NCI-H187 treated with DMSO at 0.1 percent for 48 hours (cell line): Measurements from ENCODE around the gene GNG7.
"Not testable (repeated sequence)": the region's sequence is repeated elsewhere in the genome, so short reads cannot be mapped to it uniquely, and the experiment has no call there.

Experiments used
- DNase-seq: peaks from one replicate; lab custom pipeline; 2025; lab: John Stamatoyannopoulos, UW

GNG7 gene

DNA sequence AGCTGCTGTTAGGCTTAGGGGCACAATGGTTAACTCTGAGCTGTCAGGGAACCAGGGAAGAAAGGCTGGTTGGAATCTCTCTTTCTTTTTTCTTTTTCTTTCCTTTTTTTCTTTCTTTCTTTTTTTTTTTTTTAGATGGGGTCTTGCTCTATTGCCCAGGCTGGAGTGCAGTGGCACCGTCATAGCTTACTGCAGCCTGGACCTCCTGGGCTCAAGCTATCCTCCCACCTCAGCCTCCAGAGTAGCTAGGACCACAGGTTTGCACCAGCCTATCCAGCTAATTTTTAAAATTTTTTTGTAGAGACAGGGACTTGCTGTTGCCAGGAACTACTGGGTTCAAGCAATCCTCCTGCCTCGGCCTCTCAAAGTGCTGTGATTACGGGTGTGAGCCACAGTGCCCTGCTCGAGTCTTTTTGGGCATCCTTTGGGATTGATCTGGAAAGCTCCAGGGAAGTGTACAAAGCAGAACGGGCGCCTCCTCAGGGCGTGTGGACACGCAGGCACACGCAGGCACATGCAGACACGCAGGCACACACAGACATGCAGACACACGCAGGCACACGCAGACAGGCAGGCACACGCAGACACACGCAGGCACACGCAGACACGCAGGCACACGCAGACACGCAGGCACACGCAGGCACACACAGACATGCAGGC, 127.4 kb downstream of the GNG7 start:
- no peak for DNase-seq

DNA sequence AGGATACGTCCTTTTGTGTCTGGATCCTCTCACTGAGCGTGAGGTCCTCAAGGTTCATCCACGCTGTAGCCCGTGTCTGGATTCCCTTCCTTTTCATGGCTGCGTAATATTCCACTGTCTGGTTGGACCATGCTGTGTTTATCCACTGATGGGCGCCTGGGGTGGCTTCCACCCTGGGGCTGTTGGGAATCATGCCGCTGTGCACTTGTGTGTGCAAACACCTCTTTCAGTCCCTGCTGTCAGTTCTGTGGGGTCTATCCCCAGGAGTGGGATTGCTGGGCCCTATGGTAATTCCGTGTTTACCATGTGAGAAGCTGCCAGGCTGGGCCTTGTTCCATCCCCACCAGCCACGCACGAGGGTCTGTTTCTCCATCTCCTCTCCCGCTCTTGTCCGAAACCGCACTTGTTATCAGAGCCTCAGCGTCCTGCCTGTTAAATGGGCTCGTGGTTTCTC, 128.0 kb downstream of the GNG7 start:
- no peak for DNase-seq

DNA sequence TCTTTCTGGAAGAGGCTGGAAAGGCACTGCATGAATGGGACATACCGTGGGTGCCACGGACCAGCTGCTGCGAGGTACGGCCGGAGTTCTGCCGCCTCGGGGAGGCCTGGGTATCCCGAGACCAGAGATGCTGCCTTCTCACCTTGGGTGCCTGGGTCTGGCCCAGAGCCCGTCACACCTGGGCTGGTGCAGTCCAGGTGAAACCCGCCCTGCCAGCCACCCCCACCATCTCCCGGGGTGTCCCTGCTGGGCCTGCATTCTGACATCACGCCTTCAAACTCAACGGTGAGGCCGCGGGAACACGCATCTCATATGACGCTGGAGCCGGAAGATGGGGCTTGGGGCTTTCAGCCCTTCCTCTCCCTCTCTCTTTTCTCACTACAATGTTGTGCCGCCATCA, 128.6 kb downstream of the GNG7 start:
- no peak for DNase-seq

DNA sequence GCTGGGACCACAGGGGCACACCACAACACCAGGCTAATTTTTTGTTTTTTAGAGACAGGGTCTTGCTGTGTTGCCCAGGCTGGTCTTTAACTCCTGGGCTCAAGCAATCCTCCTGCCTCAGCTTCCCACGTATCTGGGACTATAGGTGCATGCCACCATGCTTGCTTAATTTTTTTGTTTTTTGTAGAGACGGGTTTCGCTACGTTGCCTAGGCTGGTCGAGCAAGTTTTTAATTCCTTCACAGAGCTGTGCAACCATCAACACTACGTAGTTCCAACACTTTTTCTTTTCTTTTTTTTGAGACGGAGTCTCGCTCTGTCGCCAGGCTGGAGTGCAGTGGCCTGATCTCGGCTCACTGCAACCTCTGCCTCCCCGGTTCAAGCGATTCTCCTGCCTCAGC, 130.3 kb downstream of the GNG7 start:
- not testable (repeated sequence) for DNase-seq

DNA sequence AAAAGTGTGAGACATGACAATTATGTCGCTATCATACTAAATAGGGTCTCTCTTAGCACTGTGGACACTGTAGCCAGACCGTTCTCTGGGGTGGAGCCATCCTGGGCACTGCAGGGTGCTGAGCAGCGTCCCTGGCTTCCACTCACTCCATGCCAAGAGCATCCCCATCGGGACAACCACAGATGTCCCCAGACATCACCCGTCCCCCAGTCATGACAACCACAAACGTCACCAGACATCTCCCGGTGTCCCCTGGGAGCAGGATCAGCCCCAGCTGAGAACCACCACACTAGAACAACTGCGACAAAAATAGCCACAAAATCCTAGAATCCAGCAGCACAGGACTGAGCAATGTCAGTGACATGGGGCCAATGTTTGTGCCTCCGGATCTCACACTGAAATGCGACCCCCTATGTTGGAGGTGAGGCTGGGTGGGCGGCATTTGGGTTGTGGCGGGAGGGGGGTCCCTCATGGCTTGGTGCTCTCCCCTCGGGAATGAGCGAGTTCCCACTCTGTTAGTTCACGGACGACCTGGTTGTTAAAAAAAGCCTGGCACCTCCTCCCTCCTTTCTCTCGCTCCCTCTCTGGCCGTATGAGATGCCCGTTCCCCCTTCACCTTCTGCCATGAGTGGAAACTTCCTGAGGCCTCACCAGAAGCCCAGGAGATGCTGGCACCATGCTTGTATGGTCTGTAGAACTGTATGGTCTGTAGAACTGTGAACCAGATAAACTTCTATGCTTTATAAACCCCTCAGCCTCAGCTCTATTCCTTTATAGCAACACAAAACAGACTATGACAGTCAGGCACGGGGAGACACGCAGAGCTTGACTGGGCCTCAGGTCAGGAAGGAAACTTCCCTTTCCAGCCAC, 132.7 kb downstream of the GNG7 start:
- no peak for DNase-seq

DNA sequence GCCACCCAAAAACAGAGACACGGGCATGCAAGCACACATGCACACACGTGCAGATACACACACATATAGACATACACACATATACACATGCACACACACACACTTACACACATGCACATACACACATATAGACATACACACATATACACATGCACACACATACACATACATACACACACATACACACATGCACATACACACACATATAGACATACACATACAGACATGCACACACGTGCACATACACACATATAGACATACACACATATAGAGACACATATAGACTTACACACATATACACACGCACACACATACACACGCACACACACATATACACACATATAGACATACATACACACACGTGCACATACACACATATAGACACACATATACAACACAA, 134.5 kb downstream of the GNG7 start:
- no peak for DNase-seq

DNA sequence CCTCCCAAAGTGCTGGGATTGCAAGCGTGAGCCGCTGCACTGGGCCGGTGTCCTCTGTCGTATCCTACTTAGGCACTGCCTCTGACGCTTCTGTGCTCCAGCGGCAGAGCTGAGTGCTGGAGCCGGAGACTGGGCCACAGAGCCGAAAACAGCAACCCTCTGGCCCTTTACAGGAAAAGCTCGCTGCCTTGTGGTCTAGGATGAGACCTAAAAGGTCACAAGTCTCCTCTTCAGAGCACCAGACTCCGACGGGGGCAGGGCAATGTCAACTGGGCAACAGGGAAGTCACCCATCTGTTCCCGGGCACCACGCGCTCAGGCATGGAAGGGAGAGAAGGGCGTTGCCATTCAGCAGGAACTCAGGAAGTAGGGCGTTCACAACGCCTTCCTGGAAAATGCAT, 134.9 kb downstream of the GNG7 start:
- no peak for DNase-seq

DNA sequence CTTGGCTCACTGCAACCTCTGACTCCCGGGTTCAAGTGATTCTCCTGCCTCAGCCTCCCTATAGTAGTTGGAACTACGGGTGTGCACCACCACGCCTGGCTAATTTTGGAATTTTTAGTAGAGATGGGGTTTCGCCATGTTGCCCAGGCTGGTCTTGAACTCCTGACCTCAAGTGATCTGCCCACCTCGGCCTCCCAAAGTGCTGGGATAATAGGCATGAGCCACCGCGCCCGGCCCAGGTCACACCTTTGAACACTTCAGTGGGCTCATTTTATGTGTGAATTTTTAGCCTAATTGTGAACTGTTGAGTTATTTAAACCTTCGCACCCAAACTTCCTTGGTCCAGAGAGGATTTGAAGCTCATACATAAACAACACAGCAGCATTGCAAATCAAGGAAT, 138.9 kb downstream of the GNG7 start:
- not testable (repeated sequence) for DNase-seq

DNA sequence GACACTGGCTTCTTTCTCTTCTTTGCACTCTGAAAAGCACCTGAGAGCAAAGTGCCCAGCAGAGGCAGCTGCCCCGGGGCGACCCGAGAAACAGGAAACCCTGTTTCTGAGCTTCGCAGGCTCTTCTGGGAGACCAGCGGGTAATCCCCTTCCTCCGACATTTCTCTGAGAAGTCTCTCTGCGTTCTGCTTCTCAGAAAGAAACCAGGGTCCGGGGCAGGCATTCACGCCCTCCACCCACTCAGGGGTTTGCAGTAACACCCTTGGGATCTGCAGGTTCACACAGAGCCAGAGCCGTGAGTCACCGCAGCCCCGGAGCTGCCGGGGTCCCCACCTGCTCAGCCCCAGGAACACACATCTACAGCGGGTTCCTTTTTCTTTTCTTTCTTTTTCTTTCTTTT, 140.6 kb downstream of the GNG7 start:
- DNase-seq: no peak

DNA sequence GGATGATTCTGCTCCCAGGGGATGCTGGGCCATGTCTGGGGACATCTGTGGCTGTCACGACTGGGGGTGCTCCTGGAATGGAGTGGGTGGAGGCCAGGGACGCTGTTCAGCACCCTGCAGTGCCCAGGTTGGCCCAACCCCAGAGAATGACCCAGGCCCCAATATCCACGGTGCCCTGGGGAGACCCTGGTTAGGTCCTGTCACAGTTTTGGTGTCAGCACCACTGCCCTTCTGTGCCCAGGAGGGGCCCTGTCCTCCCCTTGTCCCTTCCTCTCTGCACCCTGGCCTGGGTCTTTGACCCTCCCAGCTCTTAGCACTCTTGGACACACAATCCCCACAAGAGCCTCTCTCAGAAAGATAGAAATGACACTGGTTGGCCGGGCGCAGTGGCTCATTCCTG, 141.3 kb downstream of the GNG7 start:
- DNase-seq: no peak

DNA sequence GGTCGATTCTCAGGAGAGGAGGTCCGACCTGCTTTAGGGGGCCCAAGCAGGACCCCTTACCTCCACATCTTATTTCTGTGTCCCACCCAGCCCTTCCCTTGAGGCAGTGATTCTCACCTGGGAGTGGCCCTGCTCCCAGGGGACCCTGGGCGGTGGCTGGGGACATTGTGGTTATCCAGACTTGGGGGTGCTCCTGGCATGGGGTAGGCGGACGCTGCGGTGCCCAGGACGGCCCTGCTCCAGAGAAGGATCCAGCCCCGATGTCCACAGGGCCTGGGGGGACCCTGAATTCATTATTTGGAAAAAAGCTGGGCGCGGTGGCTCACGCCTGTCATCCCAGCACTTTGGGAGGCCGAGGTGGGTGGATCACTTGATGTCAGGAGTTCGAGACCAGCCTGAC, 142.1 kb downstream of the GNG7 start:
- no peak for DNase-seq

DNA sequence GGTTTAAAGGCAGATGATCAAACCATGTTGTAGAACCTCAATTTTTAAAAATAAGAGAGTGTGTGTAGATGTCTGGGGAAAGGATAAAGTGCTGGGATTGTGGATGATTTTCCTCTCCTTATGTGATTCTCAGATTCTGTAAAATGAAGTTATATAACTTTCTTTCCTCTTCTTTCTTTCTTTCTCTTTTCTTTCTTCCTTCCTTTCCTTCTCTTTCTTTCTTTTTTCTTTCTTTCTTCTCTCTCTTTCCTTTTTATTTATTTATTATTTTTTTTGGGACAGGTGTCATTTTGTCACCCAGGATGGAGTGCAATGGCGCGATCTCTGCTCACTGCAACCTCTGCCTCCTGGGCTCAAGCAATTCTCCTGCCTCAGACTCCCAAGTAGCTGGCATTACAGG, 144.0 kb downstream of the GNG7 start:
- no peak for DNase-seq

DNA sequence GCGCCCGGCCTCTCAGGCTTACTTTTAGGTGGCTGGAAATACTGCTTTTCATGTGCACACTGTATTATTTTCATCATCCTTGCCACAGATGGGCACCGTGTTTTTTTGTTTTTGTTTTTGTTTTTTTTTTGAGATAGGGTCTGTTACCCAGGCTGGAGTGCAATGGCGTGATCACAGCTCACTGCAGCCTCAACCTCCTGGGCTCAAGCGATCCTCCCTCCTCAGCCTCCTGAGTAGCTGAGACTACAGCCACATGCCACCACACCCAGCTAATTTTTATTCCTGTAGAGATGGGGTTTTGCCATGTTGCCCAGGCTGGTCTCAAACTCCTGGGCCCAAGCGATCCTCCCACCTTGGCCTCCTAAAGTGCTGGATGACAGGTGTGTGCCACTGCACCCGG, 144.4 kb downstream of the GNG7 start:
- not testable (repeated sequence) for DNase-seq

DNA sequence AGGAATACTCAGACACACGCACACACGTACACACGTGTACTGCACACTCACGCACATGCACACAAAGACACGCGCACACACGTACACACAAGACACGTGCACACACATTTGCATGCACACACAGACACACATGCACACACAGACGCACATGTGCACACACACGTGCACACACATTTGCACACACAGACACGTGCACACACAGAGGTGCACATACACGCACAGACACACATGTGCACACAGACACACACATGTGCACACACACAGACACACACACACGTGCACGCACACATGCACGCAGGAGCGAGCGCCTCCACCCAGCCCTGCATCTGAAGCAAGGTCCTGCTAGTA, 145.4 kb downstream of the GNG7 start:
- DNase-seq: no peak

DNA sequence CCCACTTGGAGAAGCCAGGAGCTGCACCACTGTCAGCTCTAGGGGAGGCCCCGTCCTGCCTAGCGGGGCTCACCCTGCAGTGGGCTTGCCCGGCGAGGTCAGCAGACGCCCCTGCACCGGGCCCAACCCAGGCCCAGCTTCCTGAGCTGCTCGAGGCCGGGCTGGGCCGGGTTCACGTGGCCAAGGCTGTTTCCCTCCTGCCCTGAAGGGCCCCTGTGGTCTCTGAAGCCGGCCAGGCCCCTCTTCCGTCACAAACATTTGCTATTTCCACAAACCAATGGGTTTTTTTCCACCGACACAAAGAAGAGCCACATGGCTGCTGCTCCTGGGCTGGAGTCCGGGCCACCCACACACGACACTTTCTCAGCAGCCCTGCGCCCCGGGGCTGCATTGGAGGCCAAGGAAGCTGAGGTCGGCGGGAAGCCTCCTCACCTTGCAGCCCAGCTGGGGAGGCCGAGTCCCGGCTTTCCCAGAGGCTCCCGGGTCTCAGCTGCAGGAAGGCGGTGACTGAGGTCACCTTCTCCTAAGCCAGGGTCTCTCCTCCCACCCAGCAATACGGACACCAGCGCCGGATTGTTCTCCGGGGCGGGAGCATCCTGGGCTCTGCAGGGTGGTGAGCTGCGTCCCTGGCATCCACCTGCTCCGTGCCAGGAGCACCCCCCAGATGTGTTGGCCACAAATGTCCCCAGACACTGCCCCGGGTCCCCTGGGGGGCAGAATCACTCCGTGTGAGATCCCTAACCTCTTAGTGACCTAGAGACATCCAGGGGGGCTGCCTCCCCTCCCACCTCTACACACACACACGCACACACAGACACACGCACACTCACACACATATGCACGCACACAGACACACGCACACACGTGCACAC, 146.0 kb downstream of the GNG7 start:
- DNase-seq: no peak

DNA sequence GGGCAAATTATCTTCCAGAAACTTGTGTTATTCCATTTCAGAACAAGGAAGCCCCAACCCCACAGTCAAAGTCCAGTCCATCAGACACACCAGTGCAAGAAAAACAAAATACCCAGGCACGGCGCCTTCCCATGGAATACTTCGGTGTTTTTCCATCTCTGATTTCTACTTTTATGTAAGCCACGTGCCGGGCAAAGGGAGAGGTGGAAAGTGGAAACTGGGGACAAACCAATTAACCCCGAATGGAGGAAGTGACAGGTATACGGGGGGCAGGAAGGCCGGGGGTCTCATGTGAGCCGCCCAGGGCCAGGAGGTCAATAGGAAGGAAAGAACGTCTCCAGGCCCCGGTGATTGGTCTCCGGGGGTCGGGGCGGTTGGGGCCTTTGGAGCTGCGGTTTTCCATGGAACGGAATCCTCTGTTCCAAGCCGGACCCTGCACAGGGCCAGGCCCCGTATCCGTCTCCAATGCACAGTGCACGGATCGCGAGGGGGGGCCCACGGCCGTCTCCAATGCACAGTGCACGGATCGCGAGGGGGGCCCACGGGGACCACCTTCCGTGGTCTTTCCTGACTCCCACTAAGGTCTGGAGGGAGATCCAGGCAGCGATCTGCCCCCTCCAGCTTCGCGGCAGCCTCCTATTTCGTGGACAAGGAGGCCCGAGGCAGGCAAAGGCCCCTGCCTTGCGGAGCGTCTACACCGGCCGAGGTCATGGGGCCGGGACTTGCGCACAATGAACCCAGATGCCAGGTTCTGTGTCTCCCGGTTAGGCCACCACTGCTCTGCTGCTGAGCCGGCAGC, 146.9 kb downstream of the GNG7 start:
- DNase-seq: no peak

DNA sequence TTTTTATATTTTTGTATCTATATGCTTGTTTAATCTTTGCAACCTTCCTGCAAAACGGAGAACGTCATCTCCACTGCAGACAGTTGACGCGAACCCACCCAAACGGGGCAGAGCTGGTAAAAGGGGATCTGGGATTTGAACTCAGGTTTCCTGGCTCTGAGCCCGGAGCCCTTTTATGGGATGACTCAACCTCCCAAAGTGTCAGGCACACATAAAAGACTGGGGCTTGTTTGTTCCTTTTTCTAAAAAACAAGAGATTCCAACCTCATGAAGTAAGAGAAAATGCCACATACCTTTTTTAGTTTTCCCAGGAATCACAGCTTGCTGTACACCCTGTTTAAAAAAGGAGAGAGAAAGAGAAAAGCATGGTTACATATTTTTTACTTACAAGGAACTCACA, 147.6 kb downstream of the GNG7 start:
- no peak for DNase-seq

DNA sequence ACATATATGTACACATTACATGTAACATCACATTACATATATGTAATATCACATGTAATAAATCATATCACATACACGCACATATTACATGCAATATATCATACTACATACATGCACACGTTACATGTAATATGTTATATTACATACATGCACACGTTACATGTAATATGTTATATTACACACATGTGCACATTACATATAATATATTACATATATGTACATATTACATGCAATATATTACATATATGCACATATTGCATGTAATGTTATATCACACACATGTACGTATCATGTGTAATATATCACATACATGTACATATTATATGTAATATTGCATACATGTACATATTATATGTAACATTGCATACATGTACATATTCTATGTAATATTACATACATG, 149.0 kb downstream of the GNG7 start:
- no peak for DNase-seq

DNA sequence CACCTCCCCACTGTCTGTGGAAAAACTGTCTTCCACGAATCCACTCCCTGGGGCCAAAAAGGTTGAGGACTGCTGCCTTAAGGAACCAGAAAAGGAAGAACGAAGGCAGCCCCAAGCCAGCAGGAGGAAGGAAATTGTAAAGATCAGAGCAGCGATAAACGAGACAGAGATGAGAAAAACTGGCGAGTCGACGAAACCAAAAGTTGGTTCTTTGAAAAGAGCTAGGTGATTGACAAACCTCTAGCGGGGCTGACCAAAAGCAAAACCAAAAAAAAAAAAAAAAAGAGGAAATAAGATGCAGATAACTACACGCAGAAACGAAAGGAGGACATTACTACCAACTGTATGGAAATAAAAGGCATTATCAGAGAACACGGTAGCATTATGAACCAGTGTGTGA, 149.6 kb downstream of the GNG7 start:
- no peak for DNase-seq

DNA sequence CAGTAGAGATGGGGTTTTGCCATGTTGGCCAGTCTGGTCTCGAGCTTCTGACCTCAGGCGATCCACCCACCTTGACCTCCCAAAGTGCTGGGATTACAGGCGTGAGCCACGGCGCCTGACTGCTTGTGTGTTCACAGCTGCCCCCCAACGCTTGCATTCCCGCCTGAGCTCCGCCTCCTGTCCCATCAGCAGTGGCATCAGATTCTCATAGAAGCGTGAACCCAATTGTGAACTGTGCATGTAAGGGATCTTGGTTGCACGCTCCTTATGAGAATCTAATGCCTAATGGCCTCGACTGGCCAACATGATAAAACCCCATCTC, 150.7 kb downstream of the GNG7 start:
- no peak for DNase-seq

DNA sequence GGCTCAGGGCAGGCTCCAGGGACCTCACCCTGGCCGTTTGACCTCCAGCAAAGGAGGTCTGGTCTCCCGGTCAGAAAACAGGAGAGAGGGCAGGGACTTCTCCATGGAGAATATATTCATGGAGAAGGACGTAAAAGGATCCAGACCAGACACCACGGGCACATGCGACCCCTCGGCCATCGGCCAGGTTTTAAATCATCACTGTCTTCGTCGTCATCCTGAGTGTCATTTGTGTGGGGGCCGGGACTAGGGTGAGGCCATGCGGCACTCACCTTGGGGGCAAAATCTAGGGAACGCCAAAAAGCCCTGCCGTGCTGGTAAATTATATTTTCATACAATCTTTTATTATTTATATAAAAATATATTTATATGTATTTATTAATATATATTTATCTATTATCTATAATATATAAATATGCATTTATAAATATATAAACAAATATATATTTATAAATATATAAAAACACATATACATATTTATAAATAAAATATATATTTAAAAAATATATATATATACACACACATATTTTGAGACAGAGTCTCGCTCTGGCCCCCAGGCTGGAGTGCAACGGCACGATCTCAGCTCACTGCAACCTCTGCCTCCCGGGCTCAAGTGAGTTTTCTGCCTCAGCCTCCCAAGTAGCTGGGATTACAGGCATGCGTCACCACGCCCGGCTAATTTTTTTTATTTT, 151.2 kb downstream of the GNG7 start:
- no peak for DNase-seq
